Retinal pigment epithelial cell (primary cell): ENCODE measurements around the gene SNRNP40.

Experiments
- DNase-seq: peaks from one replicate; pipeline ENCODE4 v3.0.0-alpha.2; 2010; ENCODE audit warnings: low read depth
- H3K4me3 ChIP-seq: 2 replicates; pipeline ENCODE4 v1.5.1; 2011; ENCODE audit warnings: mild to moderate bottlenecking, low read length, control low read depth, moderate library complexity
- CTCF ChIP-seq: conservative IDR thresholded peaks from 2 replicates; pipeline ENCODE4 v1.5.1; 2011; ENCODE audit warnings: low read depth, low read length, control low read depth, inconsistent platforms

SNRNP40 gene

GRCh38 chr1:31258581-31258980, 38.0 kb downstream of the SNRNP40 start:
- no peak for DNase-seq
- H3K4me3 ChIP-seq, result no peak overlapping the region
- no peak for TF ChIP-seq CTCF

GRCh38 chr1:31257213-31257612, 39.4 kb downstream of the SNRNP40 start:
- H3K4me3 ChIP-seq, result no peak overlapping the region
- no peak for TF ChIP-seq CTCF
- no peak for DNase-seq

GRCh38 chr1:31249854-31250253, 46.7 kb downstream of the SNRNP40 start:
- DNase-seq, result no peak
- no peak overlapping the region for H3K4me3 ChIP-seq
- no peak for TF ChIP-seq CTCF

- TF ChIP-seq CTCF, result no peak
- DNase-seq, result no peak
- H3K4me3 ChIP-seq, result no peak overlapping the region
Observed at GRCh38 chr1:31248276-31248675, 48.3 kb downstream of the SNRNP40 start.

GRCh38 chr1:31244326-31244725, 52.3 kb downstream of the SNRNP40 start:
- DNase-seq, result no peak
- no peak for TF ChIP-seq CTCF

GRCh38 chr1:31243501-31244286, 52.9 kb downstream of the SNRNP40 start:
- no peak for DNase-seq
- TF ChIP-seq CTCF, result no peak
- H3K4me3 ChIP-seq, result no peak overlapping the region

More at GRCh38 chr1:31244326-31244725, 52.3 kb downstream of the SNRNP40 start:
- no peak overlapping the region for H3K4me3 ChIP-seq

- no peak for TF ChIP-seq CTCF
- no peak overlapping the region for H3K4me3 ChIP-seq
- DNase-seq, result no peak
Observed at GRCh38 chr1:31241321-31241720, 55.3 kb downstream of the SNRNP40 start.
